HepG2 (cell line): ENCODE data around the gene MFAP3L. TPM values are rescaled to one million over a fixed set of nuclear protein-coding genes. Genes with fewer than 3 reads are reported as not detected.

ENCODE experiments used
- ATAC-seq: fragments of 200-7000 bp; cut with Tn5 transposase; 3 replicates; pipeline ENCODE4 v1.9.1; 2020; ENCODE audit warnings: mild to moderate bottlenecking, moderate library complexity
- BruUV-seq: library from RNA; stranded (reverse); fragments of 400-500 nt; replicated peaks from 2 replicates; lab custom pipeline; 2021; lab: Mats Ljungman, UMichigan
- CTCF ChIA-PET: fragments of 300-600 bp; formaldehyde crosslinking; extraction: SDS; loops from one replicate; lab custom pipeline; 2021; ENCODE audit warnings: low total read pairs, inconsistent platforms, low intra/inter-chr PET ratio; lab: Yijun Ruan, JAX
- POLR2A ChIA-PET: fragments of 350-600 bp; sonication (Branson Sonifier 250); formaldehyde crosslinking; loops from one replicate; lab custom pipeline; 2020; ENCODE audit warnings: antibody characterized with exemption, inconsistent platforms; lab: Yijun Ruan, JAX
- DNase-seq: peaks from one replicate; pipeline ENCODE4 v3.0.0-alpha.2; 2015; ENCODE audit warnings: low spot score
- FAIRE-seq: peaks from 3 replicates; lab custom pipeline; 2011; peaks lifted over from hg19 to GRCh38; lab: Jason Lieb, UNC
- H2AFZ ChIP-seq: one replicate; pipeline ENCODE4 v1.6.1; 2011; ENCODE audit warnings: low read length, inconsistent platforms
- H3K27ac ChIP-seq: fragments of 300-600 bp; 3 replicates; pipeline ENCODE4 v1.8.0; 2011; ENCODE audit warnings: mixed run types, mild to moderate bottlenecking, mixed read lengths, low read length, inconsistent platforms; ENCODE audit not compliant: insufficient read depth; ENCODE audit errors: extremely low read length
- H3K27me3 ChIP-seq, 2 experiments: fragments of 200-600 bp in 1 of 2; 2 replicates in 1 of 2; 3 replicates in 1 of 2; pipeline versions ENCODE4 v1.6.0 to v1.8.0; 2011; ENCODE audit warnings: low read length in 2 of 2, mild to moderate bottlenecking in 2 of 2, moderate library complexity in 2 of 2, inconsistent platforms in 1 of 2; ENCODE audit not compliant: insufficient read depth in 2 of 2, control insufficient read depth in 1 of 2
- H3K36me3 ChIP-seq, 2 experiments: fragments of 200-600 bp in 1 of 2; replicated peaks in 1 of 2; 2 replicates in 1 of 2; 3 replicates in 1 of 2; pipeline versions ENCODE4 v1.5.1 to v1.8.0; 2011; ENCODE audit warnings: low read length in 2 of 2, inconsistent platforms in 1 of 2; ENCODE audit not compliant: insufficient read depth in 2 of 2, control insufficient read depth in 1 of 2
- H3K4me1 ChIP-seq: 2 replicates; pipeline ENCODE4 v1.5.1; 2012; ENCODE audit warnings: low read length, inconsistent platforms; ENCODE audit not compliant: insufficient read depth
- H3K4me2 ChIP-seq: 2 replicates; pipeline ENCODE4 v1.6.0; 2011; ENCODE audit warnings: low read depth, low read length, inconsistent platforms
- H3K4me3 ChIP-seq, 3 experiments: fragments of 200-600 bp in 1 of 3; sonication (generic), shearing (Covaris generic) in 1 of 3; replicated peaks in 1 of 3; 2 replicates each; pipeline ENCODE4 v1.5.1; 2011 to 2016; ENCODE audit warnings: low read length in 3 of 3, inconsistent platforms in 2 of 3, low read depth in 2 of 3, mild to moderate bottlenecking in 2 of 3, control low read depth in 1 of 3, mixed read lengths in 1 of 3; ENCODE audit not compliant: insufficient read depth in 1 of 3
- H3K79me2 ChIP-seq: one replicate; pipeline ENCODE4 v1.6.1; 2011; ENCODE audit warnings: low read length, inconsistent platforms; ENCODE audit not compliant: insufficient read depth
- H3K9ac ChIP-seq: 2 replicates; pipeline ENCODE4 v1.6.0; 2011; ENCODE audit warnings: mild to moderate bottlenecking, low read depth, low read length, inconsistent platforms; ENCODE audit not compliant: insufficient read depth
- H3K9me3 ChIP-seq: 2 replicates; pipeline ENCODE4 v1.5.1; 2012; ENCODE audit warnings: mild to moderate bottlenecking, low read length
- H4K20me1 ChIP-seq: 2 replicates; pipeline ENCODE4 v1.6.0; 2011; ENCODE audit warnings: inconsistent platforms, mild to moderate bottlenecking, low read length, moderate library complexity; ENCODE audit not compliant: insufficient read depth
- CREB3 ChIP-seq: sonication (generic); formaldehyde crosslinking; IDR thresholded peaks from 2 replicates; pipeline ENCODE4 v1.5.0; 2020; ENCODE audit warnings: missing genetic modification reagents
- FOXA3 ChIP-seq: IDR thresholded peaks from 2 replicates; pipeline ENCODE4 v1.6.1; 2016; ENCODE audit warnings: missing genetic modification reagents, missing compliant biosample characterization
- MLLT10 ChIP-seq: sonication (generic); formaldehyde crosslinking; IDR thresholded peaks from 2 replicates; pipeline ENCODE4 v1.4.0; 2020; ENCODE audit warnings: missing genetic modification reagents
- RNF219 ChIP-seq: sonication (generic); formaldehyde crosslinking; IDR thresholded peaks from 2 replicates; pipeline ENCODE4 v1.5.0; 2020; ENCODE audit warnings: mild to moderate bottlenecking, missing genetic modification reagents
- THAP8 ChIP-seq: sonication (generic); formaldehyde crosslinking; IDR thresholded peaks from 2 replicates; pipeline ENCODE4 v1.5.1; 2020; ENCODE audit warnings: missing genetic modification reagents, mild to moderate bottlenecking, borderline replicate concordance
- ZNF275 ChIP-seq: sonication (generic); formaldehyde crosslinking; IDR thresholded peaks from 2 replicates; pipeline ENCODE4 v1.8.0; 2022; ENCODE audit warnings: missing genetic modification reagents, mild to moderate bottlenecking, inconsistent platforms, borderline replicate concordance
- ZNF318 ChIP-seq: sonication (generic); formaldehyde crosslinking; IDR thresholded peaks from 2 replicates; pipeline ENCODE4 v1.4.0; 2020; ENCODE audit warnings: mild to moderate bottlenecking, missing genetic modification reagents
- ZNF776 ChIP-seq: sonication (generic); formaldehyde crosslinking; IDR thresholded peaks from 2 replicates; pipeline ENCODE4 v1.4.0; 2020; ENCODE audit warnings: mild to moderate bottlenecking, missing genetic modification reagents
- WGBS: methylation state at CpG from one replicate; pipeline ENCODE4 v1.1.6; 2017; ENCODE audit warnings: low lambda C conversion rate; 5-methylcytosine and 5-hydroxymethylcytosine counted together
- in situ Hi-C: cut with HindIII; loops from 2 replicates; pipeline ENCODE4 v1.10.0; 2017; ENCODE audit warnings: low pct_unique_long_range_greater_than_20kb; ENCODE audit not compliant: extremely low pct_ligation_motif_present
- intact Hi-C: fragments of 100-400 bp; cut with micrococcal nuclease; formaldehyde crosslinking; loops from one replicate; pipeline ENCODE4 v1.10.0; 2022; ENCODE audit not compliant: unreplicated experiment
- polyA plus RNA-seq, 8 experiments: library from polyadenylated mRNA; depleted of rRNA in 3 of 8; stranded (reverse) in 7 of 8; unstranded in 1 of 8; fragments of >200 nt; fragmentation: Illumina TruSeq in 4 of 8; extraction: Trizol in 4 of 8; gene quantifications; 2 replicates each; pipeline versions ENCODE4 v1.2.1 to v1.2.3, GENCODE V29; 2011 to 2016; ENCODE audit warnings: low read depth in 4 of 8, missing spikeins in 1 of 8, mixed read lengths in 1 of 8; ENCODE audit not compliant: insufficient read depth in 1 of 8
- total RNA-seq, 5 experiments: library from RNA; depleted of rRNA; stranded (reverse); fragments of >200 nt; fragmentation: Illumina TruSeq; extraction: Trizol; gene quantifications; 2 replicates each; pipeline ENCODE4 v1.2.3, GENCODE V29; 2016; ENCODE audit warnings: low read depth in 1 of 5

Gene MFAP3L
- total and polyA plus RNA-seq, 2 of the 13 experiments (the other 11 are each of a cell fraction or from before 2014, with no cell fraction given): 1.5 to 3.6 TPM

- H3K9ac ChIP-seq: no peak overlapping the region
- no peaks in the 10 kb centered on the region for H3K9me3 ChIP-seq
- H3K27ac ChIP-seq: no peak overlapping the region
- no peak overlapping the region for H3K4me2 ChIP-seq
- WGBS: 40% methylated on average over 4 of the region's 4 CpGs
- H3K4me1 ChIP-seq: no peaks in the 10 kb centered on the region
- H3K4me3 ChIP-seq: no peak overlapping the region
- H3K27me3 ChIP-seq: no peaks in the 10 kb centered on the region
- H4K20me1 ChIP-seq: no peaks in the 10 kb centered on the region
- intact Hi-C loops: no loop called here
- no peak for FAIRE-seq
- ChIA-PET CTCF (no interaction called here), POLR2A (no interaction called here)
- H3K36me3 ChIP-seq: no peaks in the 10 kb centered on the region
- DNase-seq: no peak
- BruUV-seq: no TSS peak
- no peak for ATAC-seq
- H3K79me2 ChIP-seq: no peaks in the 10 kb centered on the region
- no peak overlapping the region for H2AFZ ChIP-seq
- in situ Hi-C loops: no loop called here
- TF ChIP-seq ZNF776 (CRISPR knock-in tag): no peak
- no peak for TF ChIP-seq CREB3 (CRISPR knock-in tag)
- no peak for TF ChIP-seq ZNF318 (CRISPR knock-in tag)
- no peak for TF ChIP-seq FOXA3 (CRISPR knock-in tag)
- TF ChIP-seq MLLT10 (CRISPR knock-in tag): no peak
- no peak for TF ChIP-seq RNF219 (CRISPR knock-in tag)
- no peak for TF ChIP-seq THAP8 (CRISPR knock-in tag)
- no peak for TF ChIP-seq ZNF275 (CRISPR knock-in tag)
Observed at GRCh38 chr4:169952236-169953002, 73.8 kb downstream of the MFAP3L start.
